Measurements from ENCODE around the gene NHSL2.
"Not testable (repeated sequence)": the region's sequence is repeated elsewhere in the genome, so short reads cannot be mapped to it uniquely, and the experiment has no call there.

The NHSL2 gene

GRCh38 chrX:72042852-72043248 lies 132.2 kb downstream of the NHSL2 start:
- no peak for DNase-seq (ENCODE audit: low read depth)

GRCh38 chrX:72043636-72044035 lies 133.0 kb downstream of the NHSL2 start:
- DNase-seq (ENCODE audit: low read depth): no peak

GRCh38 chrX:72045141-72045540 lies 134.5 kb downstream of the NHSL2 start:
- DNase-seq (ENCODE audit: low read depth): no peak

- no peak for DNase-seq (ENCODE audit: low read depth)
Observed at GRCh38 chrX:72045552-72046277, 135.1 kb downstream of the NHSL2 start.

GRCh38 chrX:72046447-72046846 lies 135.8 kb downstream of the NHSL2 start:
- no peak for DNase-seq (ENCODE audit: low read depth)

- DNase-seq (ENCODE audit: low read depth): peak; percentile 7
Observed at GRCh38 chrX:72048510-72049455, 138.1 kb downstream of the NHSL2 start.

- DNase-seq (ENCODE audit: low read depth): no peak
Observed at GRCh38 chrX:72050011-72050410, 139.4 kb downstream of the NHSL2 start.

GRCh38 chrX:72051589-72051988 lies 140.9 kb downstream of the NHSL2 start:
- DNase-seq (ENCODE audit: low read depth): no peak

- DNase-seq (ENCODE audit: low read depth): peak; percentile 29
Observed at GRCh38 chrX:72052415-72053090, 141.9 kb downstream of the NHSL2 start.

GRCh38 chrX:72053508-72053907 lies 142.9 kb downstream of the NHSL2 start:
- no peak for DNase-seq (ENCODE audit: low read depth)

- no peak for DNase-seq (ENCODE audit: low read depth)
Observed at GRCh38 chrX:72054779-72055489, 144.3 kb downstream of the NHSL2 start.

- DNase-seq (ENCODE audit: low read depth): no peak
Observed at GRCh38 chrX:72057331-72057730, 146.7 kb downstream of the NHSL2 start.

GRCh38 chrX:72057849-72058248 lies 147.2 kb downstream of the NHSL2 start:
- no peak for DNase-seq (ENCODE audit: low read depth)

GRCh38 chrX:72058346-72058745 lies 147.7 kb downstream of the NHSL2 start:
- DNase-seq (ENCODE audit: low read depth): not testable (repeated sequence)

- no peak for DNase-seq (ENCODE audit: low read depth)
Observed at GRCh38 chrX:72060196-72060920, 149.7 kb downstream of the NHSL2 start.

- no peak for DNase-seq (ENCODE audit: low read depth)
Observed at GRCh38 chrX:72060921-72061490, 150.4 kb downstream of the NHSL2 start.

GRCh38 chrX:72062916-72063315 lies 152.3 kb downstream of the NHSL2 start:
- no peak for DNase-seq (ENCODE audit: low read depth)

- no peak for DNase-seq (ENCODE audit: low read depth)
Observed at GRCh38 chrX:72069350-72070160, 158.9 kb downstream of the NHSL2 start.

GRCh38 chrX:72071213-72071612 lies 160.6 kb downstream of the NHSL2 start:
- no peak for DNase-seq (ENCODE audit: low read depth)

GRCh38 chrX:72073633-72074032 lies 163.0 kb downstream of the NHSL2 start:
- no peak for DNase-seq (ENCODE audit: low read depth)
